ENCODE results near the gene GCFC2. TPM values are rescaled to one million over a fixed set of nuclear protein-coding genes. Genes with fewer than 3 reads are reported as not detected.

GCFC2 gene
- total RNA-seq, 1 donor from 2014 or later, result 14.6 TPM

GRCh38 chr2:75680402-75680801, 30.3 kb downstream of the GCFC2 start:
- no peak for DNase-seq (ENCODE audit: low read depth)

- DNase-seq (ENCODE audit: low read depth), result no peak
Measured at GRCh38 chr2:75679556-75679955, 31.2 kb downstream of the GCFC2 start.

- no peak for DNase-seq (ENCODE audit: low read depth)
Measured at GRCh38 chr2:75676464-75676863, 34.3 kb downstream of the GCFC2 start.

- no peak for DNase-seq (ENCODE audit: low read depth)
Measured at GRCh38 chr2:75675908-75676307, 34.8 kb downstream of the GCFC2 start.

GRCh38 chr2:75675423-75675822, 35.3 kb downstream of the GCFC2 start:
- peak; percentile 18 for DNase-seq (ENCODE audit: low read depth)

GRCh38 chr2:75667884-75668283, 42.8 kb downstream of the GCFC2 start:
- peak; percentile 94 for DNase-seq (ENCODE audit: low read depth)

GRCh38 chr2:75666911-75667310, 43.8 kb downstream of the GCFC2 start:
- peak; percentile 86 for DNase-seq (ENCODE audit: low read depth)

GRCh38 chr2:75657798-75658197, 52.9 kb downstream of the GCFC2 start:
- no peak for DNase-seq (ENCODE audit: low read depth)

GRCh38 chr2:75656563-75656962, 54.2 kb downstream of the GCFC2 start:
- no peak for DNase-seq (ENCODE audit: low read depth)

GRCh38 chr2:75655861-75656260, 54.9 kb downstream of the GCFC2 start:
- DNase-seq (ENCODE audit: low read depth), result no peak

GRCh38 chr2:75654012-75654411, 56.7 kb downstream of the GCFC2 start:
- no peak for DNase-seq (ENCODE audit: low read depth)

- no peak for DNase-seq (ENCODE audit: low read depth)
Measured at GRCh38 chr2:75647771-75648170, 62.9 kb downstream of the GCFC2 start.

GRCh38 chr2:75646583-75647425, 63.9 kb downstream of the GCFC2 start, which contains the start of gene MRPL19:
TSS of gene MRPL19 (plus strand) at chr2:75646783. CDS start at chr2:75646808, 25 bp downstream.
- peak; percentile 87 for DNase-seq (ENCODE audit: low read depth)

GRCh38 chr2:75646090-75646582, 64.6 kb downstream of the GCFC2 start:
- no peak for DNase-seq (ENCODE audit: low read depth)

- DNase-seq (ENCODE audit: low read depth), result no peak
Measured at GRCh38 chr2:75645643-75646042, 65.1 kb downstream of the GCFC2 start.

- no peak for DNase-seq (ENCODE audit: low read depth)
Measured at GRCh38 chr2:75643980-75644379, 66.7 kb downstream of the GCFC2 start.

- peak; percentile 35 for DNase-seq (ENCODE audit: low read depth)
Measured at GRCh38 chr2:75641587-75641986, 69.1 kb downstream of the GCFC2 start.

GRCh38 chr2:75640621-75641121, 70.0 kb downstream of the GCFC2 start:
- peak; percentile 68 for DNase-seq (ENCODE audit: low read depth)

GRCh38 chr2:75637568-75637967, 73.1 kb downstream of the GCFC2 start:
- no peak for DNase-seq (ENCODE audit: low read depth)

GRCh38 chr2:75634945-75635344, 75.8 kb downstream of the GCFC2 start:
- no peak for DNase-seq (ENCODE audit: low read depth)

GRCh38 chr2:75633620-75634019, 77.1 kb downstream of the GCFC2 start:
- no peak for DNase-seq (ENCODE audit: low read depth)

GRCh38 chr2:75632813-75633212, 77.9 kb downstream of the GCFC2 start:
- no peak for DNase-seq (ENCODE audit: low read depth)

- no peak for DNase-seq (ENCODE audit: low read depth)
Measured at GRCh38 chr2:75632091-75632701, 78.5 kb downstream of the GCFC2 start.
